Activated naive CD8-positive, alpha-beta T cell treated with anti-CD3 and anti-CD28 coated beads, Interleukin-2, amount 50 U/mL, for 24 hours (primary cell): ENCODE results near the gene TPBGL.

ENCODE experiments used
- ATAC-seq: fragments of 150-1000 bp; cut with Tn5 transposase; one replicate; pipeline ENCODE4 v1.10.0; 2021
- DNase-seq: peaks from one replicate; pipeline ENCODE4 v3.0.0; 2021
- H3K27ac Mint-ChIP-seq: one replicate; pipeline ENCODE4 v1.8.0; 2021; ENCODE audit warnings: mild to moderate bottlenecking, mixed read lengths
- H3K27me3 Mint-ChIP-seq: one replicate; pipeline ENCODE4 v1.8.0; 2021; ENCODE audit warnings: mixed read lengths
- H3K36me3 Mint-ChIP-seq: one replicate; pipeline ENCODE4 v1.8.0; 2021; ENCODE audit warnings: low read depth, mixed read lengths
- H3K4me1 Mint-ChIP-seq: one replicate; pipeline ENCODE4 v1.8.0; 2021; ENCODE audit warnings: mixed read lengths
- H3K4me3 Mint-ChIP-seq: one replicate; pipeline ENCODE4 v1.8.0; 2021; ENCODE audit warnings: mild to moderate bottlenecking, moderate library complexity, mixed read lengths
- H3K9me3 Mint-ChIP-seq: one replicate; pipeline ENCODE4 v1.8.0; 2021; ENCODE audit warnings: mixed read lengths

Gene TPBGL

DNA sequence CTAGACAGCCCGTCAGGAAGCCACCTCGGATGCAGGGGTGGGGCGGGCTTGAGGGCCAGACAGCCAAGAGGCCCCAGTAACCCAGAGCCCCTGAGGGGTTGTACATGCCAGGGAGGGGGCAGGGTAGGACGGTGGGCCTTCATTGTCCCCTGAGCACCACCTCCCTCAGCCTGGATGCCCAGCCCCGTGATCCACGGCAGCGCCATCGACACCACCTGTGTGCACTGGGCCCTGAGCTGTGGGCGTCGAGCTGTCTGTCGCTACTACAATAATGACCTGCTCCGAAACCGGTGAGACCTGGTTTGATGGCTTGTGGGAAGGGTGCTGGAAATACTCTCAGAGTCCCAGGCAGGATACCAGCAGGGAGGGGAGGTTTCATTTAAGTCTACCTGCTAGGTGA is 37.4 kb upstream of the TPBGL start:
- DNase-seq (no peak), ATAC-seq (no peak)
- no peaks in the 10 kb centered on the region for H3K9me3 Mint-ChIP-seq
- H3K4me1 Mint-ChIP-seq = no peaks in the 10 kb centered on the region
- no peak overlapping the region for H3K27ac Mint-ChIP-seq
- H3K27me3 Mint-ChIP-seq = peaks cover 2% of the 10 kb centered on the region
- H3K4me3 Mint-ChIP-seq = no peak overlapping the region
- no peaks in the 10 kb centered on the region for H3K36me3 Mint-ChIP-seq

DNA sequence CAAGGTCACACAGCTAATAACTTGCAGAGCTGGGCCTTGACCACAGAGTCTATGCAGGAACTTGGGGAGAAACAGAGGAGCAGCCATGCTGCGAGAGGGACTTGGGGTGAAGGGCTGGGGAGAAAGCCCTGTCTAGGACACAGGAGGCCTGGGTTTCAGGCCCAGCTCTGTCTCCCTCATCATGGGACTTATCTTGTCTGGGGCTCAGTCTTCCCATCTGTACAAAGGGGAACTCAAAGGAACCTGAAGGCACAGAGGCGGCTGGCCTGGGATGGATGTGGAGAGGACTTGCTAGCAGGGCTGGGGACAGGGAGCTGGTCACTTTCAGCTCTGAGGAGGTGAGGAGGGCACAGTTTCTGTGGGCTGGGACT is 36.9 kb upstream of the TPBGL start:
- ATAC-seq (no peak), DNase-seq (no peak)
- Mint-ChIP-seq H3K4me1 (no peaks in the 10 kb centered on the region), H3K27ac (no peak overlapping the region), H3K36me3 (no peaks in the 10 kb centered on the region), H3K9me3 (no peaks in the 10 kb centered on the region), H3K27me3 (peaks cover 2% of the 10 kb centered on the region), H3K4me3 (no peak overlapping the region)

DNA sequence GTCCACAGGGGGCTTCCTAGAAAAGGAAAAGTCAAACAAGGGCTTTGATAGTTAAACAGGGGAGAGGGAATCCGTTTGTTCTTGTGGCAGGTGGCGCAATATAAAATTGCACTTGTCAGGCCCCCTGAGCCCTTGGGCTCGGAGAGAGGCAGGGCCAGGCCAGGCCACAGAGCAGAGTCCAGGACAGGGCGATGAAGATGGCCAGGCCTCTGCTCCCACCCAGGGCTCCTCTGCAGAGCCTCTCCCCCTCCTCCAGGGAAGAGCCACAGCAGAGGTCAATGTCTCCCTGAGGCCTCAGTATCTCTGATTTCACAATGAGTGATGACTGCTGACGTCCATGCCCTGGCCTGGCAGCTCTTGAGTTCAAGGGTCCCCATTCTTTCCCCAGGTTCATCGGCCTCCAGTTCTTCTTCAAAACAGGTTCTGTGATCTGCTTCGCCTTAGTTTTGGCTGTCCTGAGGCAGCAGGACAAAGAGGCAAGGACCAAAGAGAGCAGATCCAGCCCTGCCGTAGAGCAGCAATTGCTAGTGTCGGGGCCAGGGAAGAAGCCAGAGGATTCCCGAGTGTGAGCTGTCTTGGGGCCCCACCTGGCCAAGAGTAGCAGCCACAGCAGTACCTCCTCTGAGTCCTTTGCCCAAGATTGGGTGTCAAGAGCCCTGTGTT is 36.4 kb upstream of the TPBGL start:
- ATAC-seq (no peak), DNase-seq (no peak)
- Mint-ChIP-seq H3K4me3 (no peak overlapping the region), H3K9me3 (no peaks in the 10 kb centered on the region), H3K27me3 (peaks cover 2% of the 10 kb centered on the region), H3K4me1 (no peaks in the 10 kb centered on the region), H3K27ac (no peak overlapping the region), H3K36me3 (no peaks in the 10 kb centered on the region)

DNA sequence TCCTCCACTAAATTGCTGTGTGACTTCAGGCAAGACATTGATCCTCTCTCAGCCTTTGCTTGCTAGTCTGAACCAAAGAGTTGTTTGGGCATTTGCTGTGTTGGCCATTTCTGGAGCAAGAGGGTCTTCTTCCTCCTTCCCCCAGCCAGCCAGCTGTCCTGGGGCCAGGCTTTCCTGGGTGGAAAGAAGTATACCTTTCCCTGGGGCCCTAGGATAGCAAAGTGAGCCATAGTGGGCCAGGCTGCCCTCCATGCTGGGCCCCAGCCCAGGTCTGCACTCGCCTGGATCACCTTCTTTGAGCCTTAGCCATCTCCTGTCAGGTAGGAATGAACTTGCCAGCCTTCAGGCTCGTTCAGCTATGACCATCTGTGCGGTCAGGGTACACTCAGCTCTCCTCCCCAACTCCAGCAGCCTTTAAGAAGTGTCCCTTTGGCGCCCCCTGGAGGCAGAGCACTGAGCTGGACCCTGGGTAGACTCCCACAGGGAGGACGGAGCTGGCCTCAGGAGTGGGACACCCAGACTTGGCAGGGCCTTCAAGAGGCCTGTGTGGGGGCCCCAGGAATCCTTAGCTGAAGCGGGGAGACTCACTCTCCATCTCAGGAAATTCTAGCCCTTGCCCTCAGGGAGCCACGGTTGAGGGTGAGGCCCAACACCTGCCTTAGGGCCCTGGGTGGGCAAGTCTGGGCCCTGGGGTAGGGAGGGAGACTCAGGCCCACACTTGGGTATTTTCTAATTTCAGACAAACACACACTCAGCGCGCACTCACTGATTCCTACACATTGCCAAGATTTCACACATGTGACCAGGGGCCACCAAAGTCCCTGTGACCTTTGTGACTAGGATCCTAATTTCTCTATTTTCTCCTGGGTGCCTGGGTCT is 35.6 kb upstream of the TPBGL start:
- Mint-ChIP-seq H3K4me3 (no peak overlapping the region), H3K36me3 (no peaks in the 10 kb centered on the region), H3K27me3 (peaks cover 2% of the 10 kb centered on the region), H3K4me1 (no peaks in the 10 kb centered on the region), H3K9me3 (no peaks in the 10 kb centered on the region), H3K27ac (no peak overlapping the region)
- DNase-seq (peak; percentile 89), ATAC-seq (peak; percentile 91)

DNA sequence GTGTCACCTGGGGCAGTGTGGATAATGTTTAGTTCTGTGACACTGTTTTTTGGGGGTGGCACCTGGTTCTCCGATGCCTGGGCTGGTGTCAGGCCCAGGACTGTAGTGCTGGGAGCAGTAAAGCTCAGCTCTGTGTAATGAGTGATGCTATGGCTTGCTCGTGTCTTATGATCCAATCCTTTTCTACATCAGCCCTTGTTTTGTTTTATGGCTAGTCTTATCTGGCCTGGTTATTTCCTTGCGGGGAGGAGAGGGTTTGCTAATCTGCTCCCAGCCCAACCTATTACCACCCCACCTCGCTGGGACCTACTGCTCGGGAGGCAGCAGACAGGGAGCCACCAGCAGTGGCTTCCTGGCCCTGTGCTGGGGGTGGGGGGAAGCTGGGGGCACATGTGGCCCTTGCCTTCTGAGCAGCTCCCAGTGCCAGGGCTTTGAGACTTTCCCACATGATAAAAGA is 35.0 kb upstream of the TPBGL start:
- H3K4me1 Mint-ChIP-seq = no peaks in the 10 kb centered on the region
- no peak for DNase-seq
- no peaks in the 10 kb centered on the region for H3K9me3 Mint-ChIP-seq
- no peak overlapping the region for H3K27ac Mint-ChIP-seq
- H3K27me3 Mint-ChIP-seq = peaks cover 2% of the 10 kb centered on the region
- H3K4me3 Mint-ChIP-seq = no peak overlapping the region
- H3K36me3 Mint-ChIP-seq = no peaks in the 10 kb centered on the region
- no peak for ATAC-seq

DNA sequence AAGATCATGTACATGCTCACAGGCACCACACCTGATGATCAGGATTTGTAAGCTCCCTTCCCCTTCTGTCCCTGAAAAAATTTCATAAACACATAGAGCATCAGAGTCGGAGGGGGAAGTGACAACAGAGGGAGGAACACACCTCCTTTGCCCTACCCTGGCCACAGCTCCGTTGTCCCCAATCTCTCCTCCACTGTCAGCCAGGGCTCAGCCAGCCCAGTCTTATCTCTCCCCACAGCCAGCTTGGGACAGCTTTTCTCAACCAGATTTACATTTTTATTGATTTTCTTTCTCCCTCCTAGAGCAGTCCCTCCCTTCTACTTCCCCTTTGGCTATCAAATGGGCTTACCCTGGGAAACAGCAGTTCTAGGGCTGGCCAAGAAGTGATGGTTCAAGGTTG is 32.1 kb upstream of the TPBGL start:
- DNase-seq = no peak
- no peak overlapping the region for H3K27ac Mint-ChIP-seq
- H3K36me3 Mint-ChIP-seq = no peaks in the 10 kb centered on the region
- peaks cover 3% of the 10 kb centered on the region for H3K9me3 Mint-ChIP-seq
- no peak for ATAC-seq
- H3K4me3 Mint-ChIP-seq = no peak overlapping the region
- no peaks in the 10 kb centered on the region for H3K4me1 Mint-ChIP-seq
- H3K27me3 Mint-ChIP-seq = peaks cover 7% of the 10 kb centered on the region

DNA sequence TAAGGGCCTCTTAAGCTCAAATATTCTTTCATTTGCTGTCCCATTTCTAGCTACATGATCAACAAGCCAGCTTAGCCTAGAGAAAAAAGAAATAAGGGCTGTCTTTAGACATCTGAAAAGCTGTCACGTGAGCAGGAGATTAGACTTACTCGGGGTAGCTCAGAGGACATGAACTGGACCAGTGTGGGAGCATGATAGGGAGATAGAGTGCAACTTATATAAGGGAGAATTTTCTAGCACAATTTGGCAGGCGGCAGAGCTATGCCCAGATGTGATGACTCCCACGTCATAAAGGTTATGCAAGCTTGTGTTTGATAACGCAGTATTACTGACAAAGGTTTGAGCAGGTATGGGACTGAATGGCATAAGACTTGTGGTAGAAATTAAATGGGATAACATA is 28.2 kb upstream of the TPBGL start:
- Mint-ChIP-seq H3K27ac (no peak overlapping the region), H3K4me1 (no peaks in the 10 kb centered on the region), H3K27me3 (peaks cover 23% of the 10 kb centered on the region), H3K4me3 (no peak overlapping the region), H3K9me3 (peaks cover 9% of the 10 kb centered on the region), H3K36me3 (no peaks in the 10 kb centered on the region)
- ATAC-seq (no peak), DNase-seq (no peak)

DNA sequence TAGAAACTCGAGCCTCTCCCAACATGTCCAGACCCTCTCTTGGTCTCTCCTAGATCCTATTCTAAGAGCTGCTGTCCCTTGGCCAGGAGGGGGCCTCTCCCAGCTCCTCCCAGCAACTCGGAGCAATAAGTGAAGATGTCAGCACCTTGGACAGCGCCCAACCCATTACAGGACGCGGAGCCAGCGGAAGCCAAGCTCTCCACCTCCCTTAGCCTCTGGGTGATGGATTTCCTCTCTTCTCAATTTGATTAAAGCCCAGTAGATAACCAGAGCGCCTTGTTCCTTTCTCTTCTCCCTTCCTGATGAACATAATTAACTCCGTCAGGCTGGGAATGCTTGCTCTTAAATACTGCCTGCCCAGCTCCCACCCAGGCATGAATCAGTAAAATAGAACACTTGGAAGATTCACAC is 26.2 kb upstream of the TPBGL start:
- ATAC-seq (peak; percentile 65), DNase-seq (peak; percentile 84)
- Mint-ChIP-seq H3K4me3 (no peak overlapping the region), H3K27ac (no peak overlapping the region), H3K27me3 (peaks cover 28% of the 10 kb centered on the region), H3K36me3 (no peaks in the 10 kb centered on the region), H3K4me1 (no peaks in the 10 kb centered on the region), H3K9me3 (peaks cover 9% of the 10 kb centered on the region)

DNA sequence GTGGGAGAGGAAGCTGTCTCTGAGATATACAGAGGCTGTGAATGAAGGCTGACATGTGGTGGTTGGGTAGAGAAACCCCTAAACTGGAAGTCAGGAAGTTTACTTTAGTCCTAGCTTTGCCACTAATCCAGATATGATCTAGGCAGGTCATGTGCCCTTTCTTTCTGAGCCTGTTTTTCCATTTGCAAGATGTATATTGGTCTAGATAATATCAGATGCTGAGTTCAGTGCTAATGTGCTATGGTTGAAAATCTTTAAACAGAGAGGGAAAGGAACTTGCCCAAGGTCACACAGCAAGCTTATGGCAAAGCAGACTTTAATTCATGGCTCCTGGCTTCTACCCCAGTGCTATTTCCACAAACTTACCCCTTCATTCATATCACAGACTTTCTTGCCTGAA is 25.7 kb upstream of the TPBGL start:
- peaks cover 9% of the 10 kb centered on the region for H3K9me3 Mint-ChIP-seq
- H3K27ac Mint-ChIP-seq = no peak overlapping the region
- DNase-seq (no peak), ATAC-seq (no peak)
- no peak overlapping the region for H3K4me3 Mint-ChIP-seq
- H3K36me3 Mint-ChIP-seq = no peaks in the 10 kb centered on the region
- H3K4me1 Mint-ChIP-seq = no peaks in the 10 kb centered on the region
- peaks cover 28% of the 10 kb centered on the region for H3K27me3 Mint-ChIP-seq

DNA sequence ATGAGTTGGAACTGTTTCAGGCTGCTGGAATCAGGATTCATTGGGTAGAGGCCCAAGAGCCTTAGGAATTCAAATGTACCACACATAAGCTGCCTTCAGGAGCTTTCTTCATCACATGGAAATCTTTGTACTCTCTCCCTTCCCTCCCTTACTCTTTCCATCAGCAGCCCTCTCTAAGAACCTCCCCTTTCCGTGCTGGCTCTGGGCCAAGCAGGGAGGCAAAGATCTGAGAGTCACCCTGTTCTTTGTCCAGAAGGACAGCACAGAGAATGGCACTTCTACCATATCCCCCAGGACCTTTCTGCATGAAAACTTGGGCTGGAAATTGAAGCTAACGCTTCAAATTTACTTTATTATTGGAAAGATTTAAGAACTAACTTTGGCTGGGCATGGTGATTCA is 20.7 kb upstream of the TPBGL start:
- no peaks in the 10 kb centered on the region for H3K9me3 Mint-ChIP-seq
- H3K36me3 Mint-ChIP-seq = no peaks in the 10 kb centered on the region
- no peaks in the 10 kb centered on the region for H3K4me1 Mint-ChIP-seq
- peaks cover 20% of the 10 kb centered on the region for H3K27me3 Mint-ChIP-seq
- DNase-seq (no peak), ATAC-seq (no peak)
- no peak overlapping the region for H3K27ac Mint-ChIP-seq
- H3K4me3 Mint-ChIP-seq = no peak overlapping the region

DNA sequence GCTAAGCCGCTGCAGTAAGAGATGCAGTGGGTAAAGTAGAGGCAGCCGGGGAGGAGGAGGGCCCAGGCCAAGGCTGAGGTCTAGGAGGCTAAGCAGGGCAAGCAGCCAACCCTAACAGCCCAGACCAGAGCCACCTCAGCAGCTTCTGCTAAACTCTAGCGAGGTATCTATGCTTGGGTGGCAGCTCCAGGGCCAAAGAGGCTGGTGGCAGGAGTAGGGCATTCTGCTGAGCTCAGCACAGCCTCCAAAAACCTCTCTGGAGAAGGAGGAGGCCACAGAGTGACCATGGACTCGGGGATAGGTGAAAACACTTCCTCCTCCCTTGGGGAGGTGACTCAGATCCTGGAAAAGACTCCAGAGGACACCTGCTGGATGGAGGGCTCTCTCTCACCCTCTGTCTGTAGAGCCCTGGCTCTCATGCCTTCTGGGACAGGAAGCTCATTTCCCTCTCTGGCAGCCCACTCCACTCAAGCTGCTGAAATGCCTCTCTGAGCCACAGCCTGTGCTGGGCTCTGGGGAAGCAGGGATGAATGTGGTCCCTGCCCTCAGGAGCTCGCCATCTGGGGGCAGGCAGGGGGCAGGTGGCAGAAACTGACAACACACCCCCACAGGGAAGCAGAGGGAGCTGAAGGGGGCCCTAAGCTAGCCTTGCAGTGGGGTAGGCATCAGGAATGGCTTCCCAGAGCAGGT is 16.5 kb upstream of the TPBGL start:
- ATAC-seq = no peak
- H3K4me3 Mint-ChIP-seq = no peak overlapping the region
- H3K27me3 Mint-ChIP-seq = no peaks in the 10 kb centered on the region
- H3K4me1 Mint-ChIP-seq = no peaks in the 10 kb centered on the region
- no peaks in the 10 kb centered on the region for H3K36me3 Mint-ChIP-seq
- H3K9me3 Mint-ChIP-seq = no peaks in the 10 kb centered on the region
- no peak overlapping the region for H3K27ac Mint-ChIP-seq
- DNase-seq = no peak

DNA sequence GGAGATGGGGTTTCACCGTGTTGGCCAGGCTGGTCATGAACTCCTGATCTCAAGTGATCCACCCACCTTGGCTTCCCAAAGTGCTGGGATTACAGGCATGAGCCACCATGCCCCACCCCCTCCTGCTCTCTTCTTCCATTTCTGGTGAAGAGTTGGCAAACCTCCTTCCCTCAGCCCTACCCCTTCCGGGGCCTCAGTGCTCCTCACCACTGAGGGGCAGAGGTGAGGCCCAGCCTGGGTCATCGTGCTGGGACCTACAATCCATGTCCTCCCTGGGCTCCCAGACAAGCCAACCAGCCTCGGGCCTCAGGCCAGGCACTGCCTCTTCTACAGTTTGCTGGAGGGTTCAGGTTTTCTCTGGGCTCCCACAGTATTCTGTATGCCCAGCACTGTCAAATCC is 14.8 kb upstream of the TPBGL start:
- Mint-ChIP-seq H3K36me3 (no peaks in the 10 kb centered on the region), H3K27ac (no peak overlapping the region), H3K9me3 (no peaks in the 10 kb centered on the region), H3K4me3 (no peak overlapping the region), H3K27me3 (peaks cover 1% of the 10 kb centered on the region), H3K4me1 (no peaks in the 10 kb centered on the region)
- no peak for ATAC-seq
- no peak for DNase-seq

DNA sequence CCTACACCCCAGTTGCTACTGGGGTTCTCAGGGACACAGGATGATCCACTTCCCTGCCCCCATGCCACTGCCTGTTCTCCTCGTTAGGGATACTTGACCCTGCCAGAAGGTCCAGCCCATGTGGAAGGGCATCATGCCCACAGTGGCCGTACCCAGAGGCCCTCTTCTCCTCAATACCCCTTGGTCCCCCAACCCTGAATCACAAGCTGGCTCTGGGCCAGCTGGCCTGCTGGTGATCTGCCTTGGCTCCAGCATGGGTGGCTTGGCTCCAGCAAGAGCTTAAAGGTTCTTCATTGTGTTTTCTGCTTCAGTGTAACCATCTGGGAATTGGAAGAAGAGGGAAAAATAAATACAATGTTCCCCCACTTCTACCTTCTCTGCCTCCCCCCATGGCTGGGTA is 11.1 kb upstream of the TPBGL start:
- DNase-seq = no peak
- Mint-ChIP-seq H3K4me1 (no peaks in the 10 kb centered on the region), H3K27me3 (peaks cover 15% of the 10 kb centered on the region), H3K36me3 (no peaks in the 10 kb centered on the region), H3K9me3 (no peaks in the 10 kb centered on the region), H3K27ac (no peak overlapping the region), H3K4me3 (no peak overlapping the region)
- ATAC-seq = no peak

DNA sequence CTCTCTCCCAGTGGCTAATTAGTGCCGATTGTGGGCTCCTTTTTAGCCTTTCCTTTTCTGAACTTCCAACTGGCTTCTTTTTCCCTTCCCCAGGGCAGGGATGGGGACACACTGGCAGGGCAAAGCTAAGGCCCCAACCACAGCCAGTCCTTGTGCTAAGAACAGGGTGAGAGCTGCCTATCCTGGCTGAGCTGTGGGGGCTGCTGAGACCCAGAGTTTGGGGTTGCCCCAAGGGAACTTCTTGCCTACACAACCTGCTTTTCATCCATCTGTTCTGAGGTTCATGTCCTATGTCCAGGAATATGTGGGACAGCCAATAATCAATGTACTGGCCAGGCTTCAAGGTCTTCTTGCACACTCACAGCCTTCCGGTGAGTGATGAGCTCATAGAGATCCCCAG is 10.0 kb upstream of the TPBGL start:
- H3K27ac Mint-ChIP-seq = no peak overlapping the region
- H3K4me3 Mint-ChIP-seq = no peak overlapping the region
- ATAC-seq (no peak), DNase-seq (no peak)
- H3K9me3 Mint-ChIP-seq = no peaks in the 10 kb centered on the region
- peaks cover 1% of the 10 kb centered on the region for H3K4me1 Mint-ChIP-seq
- no peaks in the 10 kb centered on the region for H3K36me3 Mint-ChIP-seq
- H3K27me3 Mint-ChIP-seq = peaks cover 18% of the 10 kb centered on the region

DNA sequence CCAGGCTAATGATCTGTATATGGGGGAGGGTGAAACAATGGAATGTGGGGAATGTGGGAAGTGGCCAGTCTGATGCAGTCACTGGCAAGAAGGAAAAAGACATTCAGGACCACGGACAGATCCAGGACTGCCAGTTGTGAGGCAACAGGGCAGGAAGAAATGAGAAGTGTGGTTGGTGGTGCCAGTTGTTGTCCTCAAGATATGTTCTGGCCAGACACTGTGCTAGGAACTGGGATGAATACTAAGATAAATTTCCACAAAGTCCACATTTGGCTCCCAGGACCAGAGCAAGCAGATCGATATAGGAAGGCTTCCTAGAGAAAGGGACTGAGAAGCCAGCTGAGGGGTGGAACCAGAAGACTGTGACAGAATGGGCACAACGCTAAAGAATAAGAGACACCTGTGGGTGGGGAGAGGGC is 6.8 kb upstream of the TPBGL start:
- Mint-ChIP-seq H3K9me3 (no peaks in the 10 kb centered on the region), H3K4me1 (peaks cover 7% of the 10 kb centered on the region), H3K27me3 (peaks cover 27% of the 10 kb centered on the region), H3K27ac (no peak overlapping the region), H3K4me3 (no peak overlapping the region), H3K36me3 (no peaks in the 10 kb centered on the region)
- DNase-seq (peak; percentile 20), ATAC-seq (no peak)
